ENCODE results near the gene PACRG.

The PACRG gene

GRCh38 chr6:163198396-163198795 is 470.6 kb downstream of the PACRG start:
- no peak for DNase-seq (ENCODE audit: low read depth, low spot score)
- TF ChIP-seq CTCF (IDR thresholded peaks at IDR 0.05; ENCODE audit: insufficient read depth, low read length, missing control alignments): no peak
- ChIA-PET POLR2A (no interaction called here), CTCF (no interaction called here)
- no peak overlapping the region for H3K4me3 ChIP-seq (ENCODE audit: low read depth, low read length)

- no peak for DNase-seq (ENCODE audit: low read depth, low spot score)
- no peak for TF ChIP-seq CTCF (IDR thresholded peaks at IDR 0.05; ENCODE audit: insufficient read depth, low read length, missing control alignments)
- ChIA-PET CTCF (no interaction called here), POLR2A (no interaction called here)
- no peak overlapping the region for H3K4me3 ChIP-seq (ENCODE audit: low read depth, low read length)
These were observed 471.6 kb downstream of the PACRG start for GRCh38 chr6:163199371-163199770.

GRCh38 chr6:163200289-163200688 is 472.5 kb downstream of the PACRG start:
- ChIA-PET POLR2A (no interaction called here), CTCF (no interaction called here)
- no peak for TF ChIP-seq CTCF (IDR thresholded peaks at IDR 0.05; ENCODE audit: insufficient read depth, low read length, missing control alignments)
- H3K4me3 ChIP-seq (ENCODE audit: low read depth, low read length): no peak overlapping the region
- no peak for DNase-seq (ENCODE audit: low read depth, low spot score)

GRCh38 chr6:163200694-163201093 is 472.9 kb downstream of the PACRG start:
- no peak overlapping the region for H3K4me3 ChIP-seq (ENCODE audit: low read depth, low read length)
- no peak for DNase-seq (ENCODE audit: low read depth, low spot score)
- no peak for TF ChIP-seq CTCF (IDR thresholded peaks at IDR 0.05; ENCODE audit: insufficient read depth, low read length, missing control alignments)
- CTCF ChIA-PET: no interaction called here
- POLR2A ChIA-PET: no interaction called here

- POLR2A ChIA-PET: no interaction called here
- CTCF ChIA-PET: no interaction called here
- no peak for TF ChIP-seq CTCF (IDR thresholded peaks at IDR 0.05; ENCODE audit: insufficient read depth, low read length, missing control alignments)
- H3K4me3 ChIP-seq (ENCODE audit: low read depth, low read length): no peak overlapping the region
- no peak for DNase-seq (ENCODE audit: low read depth, low spot score)
These were observed 474.1 kb downstream of the PACRG start for GRCh38 chr6:163201855-163202254.

- CTCF ChIA-PET: no interaction called here
These were observed 478.4 kb downstream of the PACRG start for GRCh38 chr6:163206196-163206595.

More at GRCh38 chr6:163206196-163206595, 478.4 kb downstream of the PACRG start:
- POLR2A ChIA-PET: no interaction called here
- DNase-seq (ENCODE audit: low read depth, low spot score): no peak
- H3K4me3 ChIP-seq (ENCODE audit: low read depth, low read length): no peak overlapping the region
- no peak for TF ChIP-seq CTCF (IDR thresholded peaks at IDR 0.05; ENCODE audit: insufficient read depth, low read length, missing control alignments)

Measured in AG04449 (cell line).